ENCODE data around the gene RABGEF1.
"Not testable (repeated sequence)": the region's sequence is repeated elsewhere in the genome, so short reads cannot be mapped to it uniquely, and the experiment has no call there.

The RABGEF1 gene

GRCh38 chr7:66815186-66815875, 74.8 kb downstream of the RABGEF1 start:
- DNase-seq (ENCODE audit: low spot score), result not testable (repeated sequence)

GRCh38 chr7:66815951-66816350, 75.4 kb downstream of the RABGEF1 start:
- DNase-seq (ENCODE audit: low spot score), result no peak

DNA sequence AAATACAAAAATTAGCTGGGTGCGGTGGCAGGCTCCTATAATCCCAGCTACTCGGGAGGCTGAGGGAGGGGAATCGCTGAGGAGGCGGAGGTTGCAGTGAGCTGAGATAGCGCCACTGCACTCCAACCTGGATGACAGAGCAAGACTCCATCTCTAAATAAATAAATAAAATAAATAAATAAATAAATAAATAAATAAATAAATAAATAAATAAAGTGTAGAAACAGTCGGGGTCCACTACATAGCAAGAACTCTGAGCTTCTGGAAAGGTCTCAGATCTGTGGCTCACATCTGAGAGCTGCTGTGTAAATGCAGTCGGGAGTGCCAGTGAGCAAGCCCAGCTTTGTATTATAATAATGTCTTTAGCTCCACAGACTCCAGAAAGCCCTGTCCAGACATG, 76.1 kb downstream of the RABGEF1 start:
- DNase-seq (ENCODE audit: low spot score), result not testable (repeated sequence)

DNA sequence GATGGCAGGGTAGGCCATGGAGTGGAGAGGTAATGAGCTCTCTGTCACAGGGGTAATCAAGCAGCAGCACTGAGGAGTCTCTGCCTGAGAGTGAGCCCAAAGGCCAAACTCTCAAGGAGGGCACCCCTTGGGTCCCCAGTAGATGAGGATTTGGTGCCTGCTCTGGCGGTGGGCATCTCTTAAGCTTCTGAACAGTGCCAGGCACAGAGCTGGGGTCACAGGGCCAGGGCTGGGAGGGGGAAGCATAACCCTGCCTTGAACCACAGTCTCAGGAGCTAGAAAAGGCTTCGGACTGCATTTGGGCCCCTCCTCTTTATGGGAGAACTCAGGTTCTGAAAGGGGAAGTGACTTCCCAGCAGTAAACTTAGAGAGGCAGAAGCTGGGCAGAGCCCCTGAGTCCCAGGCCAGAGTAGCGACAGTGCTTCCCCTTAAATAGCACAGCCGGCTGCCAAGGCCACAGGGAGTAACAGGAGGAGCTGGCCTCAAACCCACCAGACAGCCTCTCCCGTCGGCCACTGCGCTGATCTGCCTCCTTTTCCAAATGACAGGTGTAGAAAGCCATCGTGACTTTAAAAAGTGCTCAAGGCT, 76.8 kb downstream of the RABGEF1 start:
- DNase-seq (ENCODE audit: low spot score), result not testable (repeated sequence)

DNA sequence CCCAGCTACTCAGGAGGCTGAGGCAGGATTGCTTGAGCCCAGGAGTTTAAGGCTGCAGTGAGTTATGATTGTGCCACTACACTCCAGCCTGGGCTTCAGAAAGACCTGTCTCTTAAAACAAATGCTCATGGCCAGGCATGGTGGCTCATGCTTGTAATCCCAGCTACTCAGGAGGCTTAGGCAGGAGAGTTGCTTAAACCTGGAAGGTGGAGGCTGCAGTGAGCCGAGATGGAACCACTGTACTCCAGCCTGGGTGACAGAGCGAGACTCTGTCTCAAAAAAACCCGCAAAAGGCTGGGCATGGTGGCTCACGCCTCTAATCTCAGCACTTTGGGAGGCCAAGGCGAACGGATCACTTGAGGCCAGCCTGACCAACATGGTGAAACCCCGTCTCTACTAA, 77.4 kb downstream of the RABGEF1 start:
- DNase-seq (ENCODE audit: low spot score), result not testable (repeated sequence)

DNA sequence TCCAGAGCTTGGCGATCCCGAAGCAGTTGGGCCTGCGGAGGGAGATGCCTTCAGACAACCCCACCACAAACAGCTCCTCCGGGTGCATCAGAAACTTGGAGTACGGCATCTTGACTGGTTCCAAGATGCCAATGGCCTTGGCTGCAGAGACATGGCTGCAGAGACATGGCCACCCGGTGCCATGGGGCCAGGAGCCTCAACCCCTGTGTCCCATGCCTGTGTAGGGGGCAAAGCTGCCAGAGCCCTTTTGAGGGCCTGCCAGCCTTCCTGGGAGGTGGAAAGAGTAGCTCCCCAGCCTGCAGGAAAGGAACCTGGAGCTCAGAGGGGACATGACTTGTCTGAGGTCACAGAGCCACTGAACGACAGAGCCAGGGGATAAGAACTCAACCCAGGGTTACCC, 83.5 kb downstream of the RABGEF1 start:
- DNase-seq (ENCODE audit: low spot score), result no peak

- not testable (repeated sequence) for DNase-seq (ENCODE audit: low spot score)
These were observed 85.0 kb downstream of the RABGEF1 start for GRCh38 chr7:66825538-66825937.

DNA sequence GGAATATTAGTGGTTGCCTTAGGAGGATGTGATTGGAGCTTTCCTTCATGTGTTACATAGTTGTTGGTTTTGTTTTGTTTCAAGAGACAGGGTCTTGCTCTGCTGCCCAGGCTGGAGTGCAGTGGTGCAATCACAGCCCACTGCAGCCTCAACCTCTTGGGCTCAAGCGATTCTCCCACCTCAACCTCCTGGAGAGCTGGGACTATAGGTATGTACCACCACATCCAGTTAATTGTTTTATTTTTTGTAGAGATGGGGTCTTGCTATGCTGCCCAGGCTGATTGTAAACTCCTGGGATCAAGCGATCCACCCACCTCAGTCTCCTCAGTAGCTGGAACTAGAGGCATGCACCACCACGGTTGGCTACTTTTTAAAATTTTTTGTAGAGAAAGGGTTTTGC, 86.1 kb downstream of the RABGEF1 start:
- DNase-seq (ENCODE audit: low spot score), result no peak

DNA sequence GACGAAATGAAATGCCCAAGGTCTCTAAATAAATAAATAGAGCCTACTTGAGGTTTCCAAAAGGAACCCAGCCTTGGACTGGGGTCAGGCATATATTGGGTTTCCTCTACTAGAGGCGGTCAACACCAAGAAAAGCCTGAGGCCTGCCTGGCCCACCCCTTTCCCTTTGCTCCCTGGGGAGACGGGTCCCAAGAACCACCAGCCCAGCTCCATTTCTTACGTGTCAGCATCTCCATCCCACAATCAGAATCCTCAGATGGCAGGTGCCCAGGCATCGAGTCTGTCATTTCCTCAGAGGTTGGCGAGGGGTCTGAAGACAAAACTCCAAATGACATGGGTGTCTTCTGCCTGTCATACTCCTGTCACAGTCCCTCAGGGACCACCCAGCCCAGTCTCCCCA, 90.4 kb downstream of the RABGEF1 start:
- not testable (repeated sequence) for DNase-seq (ENCODE audit: low spot score)

DNA sequence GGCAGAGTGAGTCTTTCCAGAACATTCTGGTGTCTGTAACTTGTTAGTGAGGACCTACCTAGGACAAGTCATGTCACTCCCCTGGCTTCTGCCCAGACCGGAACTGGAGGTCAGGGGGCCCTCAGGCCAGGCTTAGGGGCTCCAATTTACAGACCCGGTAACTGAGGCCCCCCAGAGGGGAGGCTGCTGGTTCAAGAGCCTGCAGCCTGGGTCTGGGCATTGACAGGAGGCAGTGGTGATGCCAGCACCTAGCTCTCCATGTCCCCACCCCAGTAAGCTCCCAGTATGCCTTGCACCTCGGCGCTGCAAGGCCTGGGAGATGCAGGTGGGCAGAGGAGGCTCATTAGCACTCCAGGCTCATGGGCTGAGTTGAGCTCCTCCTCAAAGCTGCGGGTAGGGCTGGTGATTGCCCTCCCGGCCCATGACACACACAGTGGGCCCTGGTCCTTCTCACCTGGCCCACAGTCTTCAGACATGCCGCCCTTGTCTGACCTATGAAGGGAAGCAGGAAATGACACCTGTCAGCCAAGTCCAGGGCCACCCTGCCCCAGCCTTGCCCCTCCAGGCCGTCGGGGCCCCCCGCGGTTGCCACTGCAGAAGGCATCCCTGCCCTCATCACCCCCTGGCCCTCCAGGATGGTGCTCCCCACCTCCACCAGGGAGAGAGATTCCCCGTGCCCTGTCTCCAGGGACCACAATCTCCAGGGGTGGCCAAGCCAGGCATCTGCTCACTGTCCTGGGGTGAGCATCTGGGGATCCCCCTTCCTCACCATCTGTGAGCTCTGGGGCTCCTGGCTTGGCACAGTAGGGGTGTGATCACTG, 92.2 kb downstream of the RABGEF1 start:
- no peak for DNase-seq (ENCODE audit: low spot score)

DNA sequence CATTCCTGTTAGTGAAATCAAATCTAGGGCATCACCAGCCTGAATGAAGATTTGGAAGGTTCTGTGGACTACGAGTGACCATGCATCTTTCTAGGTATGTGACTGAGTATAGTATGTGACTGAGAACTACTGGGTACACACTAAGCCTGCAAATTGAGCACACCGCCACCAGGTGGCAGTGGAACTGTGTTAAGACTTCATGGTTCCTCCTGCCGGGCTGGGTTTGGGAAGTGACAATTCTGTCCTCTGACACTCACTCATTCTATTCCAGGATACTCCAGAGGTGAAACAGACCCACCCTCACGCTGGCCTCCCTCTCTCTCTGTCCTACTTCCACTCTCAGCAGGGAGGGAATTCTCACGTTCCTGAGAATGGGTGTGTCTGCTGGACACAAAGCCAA, 96.5 kb downstream of the RABGEF1 start:
- no peak for DNase-seq (ENCODE audit: low spot score)

GRCh38 chr7:66837661-66838060, 97.1 kb downstream of the RABGEF1 start:
- no peak for DNase-seq (ENCODE audit: low spot score)

DNA sequence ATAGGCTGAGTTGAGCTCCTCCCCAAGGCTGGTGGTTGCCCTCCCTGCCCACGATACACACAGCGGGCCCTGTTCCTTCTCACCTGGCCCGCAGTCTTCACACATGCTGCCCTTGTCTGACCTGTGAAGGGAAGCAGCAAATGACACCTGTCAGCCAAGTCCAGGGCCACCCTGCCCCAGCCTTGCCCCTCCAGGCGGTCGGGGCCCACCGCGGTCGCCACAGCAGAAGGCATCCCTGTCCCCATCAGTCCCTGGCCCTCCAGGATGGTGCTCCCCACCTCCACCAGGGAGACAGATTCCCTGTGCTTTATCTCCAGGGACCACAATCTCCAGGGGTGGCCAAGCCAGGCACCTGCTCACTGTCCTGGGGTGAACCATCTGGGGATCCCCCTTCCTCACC, 99.3 kb downstream of the RABGEF1 start:
- no peak for DNase-seq (ENCODE audit: low spot score)

- no peak for DNase-seq (ENCODE audit: low spot score)
These were observed 99.8 kb downstream of the RABGEF1 start for GRCh38 chr7:66840316-66840715.

- no peak for DNase-seq (ENCODE audit: low spot score)
These were observed 101.4 kb downstream of the RABGEF1 start for GRCh38 chr7:66841898-66842297.

- not testable (repeated sequence) for DNase-seq (ENCODE audit: low spot score)
These were observed 103.0 kb downstream of the RABGEF1 start for GRCh38 chr7:66843492-66843891.

GRCh38 chr7:66844552-66845378, 104.2 kb downstream of the RABGEF1 start:
- peak; percentile 95 for DNase-seq (ENCODE audit: low spot score)

DNA sequence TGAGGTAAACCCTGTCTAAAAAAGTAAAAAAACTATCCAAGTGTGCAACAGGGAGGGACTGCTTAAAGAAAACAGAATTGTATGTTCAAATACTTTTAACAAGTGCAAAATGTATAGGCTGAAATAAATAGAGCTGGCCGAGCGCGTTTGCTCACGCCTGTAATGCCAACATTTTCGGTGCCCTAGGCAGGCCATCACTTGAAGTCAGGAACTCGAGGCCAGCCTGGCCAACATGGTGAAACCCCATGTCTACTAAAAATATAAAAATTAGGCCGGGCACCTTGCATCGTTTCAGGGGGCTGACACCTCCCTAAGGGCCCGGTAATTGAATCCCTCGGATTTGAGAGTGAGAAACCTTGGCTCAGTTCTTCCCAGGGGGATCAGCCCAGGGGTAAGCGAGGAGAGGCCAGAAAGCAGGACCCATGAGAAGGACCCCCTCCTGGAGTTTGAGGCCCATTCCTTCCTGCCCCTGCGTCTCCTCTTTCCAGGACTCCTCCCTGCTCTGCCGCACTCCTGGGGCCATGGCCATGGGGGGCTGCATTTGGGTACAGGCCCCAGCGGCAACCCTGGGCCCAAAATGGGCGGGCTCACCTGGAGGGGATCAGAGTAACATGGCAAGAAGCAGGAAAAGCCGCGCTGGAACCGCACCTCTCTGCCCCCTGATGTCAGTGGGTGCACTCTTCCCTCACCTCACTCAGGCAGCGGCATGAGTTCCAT, 105.0 kb downstream of the RABGEF1 start:
- no peak for DNase-seq (ENCODE audit: low spot score)

GRCh38 chr7:66846096-66846445, 105.5 kb downstream of the RABGEF1 start:
- DNase-seq (ENCODE audit: low spot score), result not testable (repeated sequence)

GRCh38 chr7:66847523-66847855, 107.0 kb downstream of the RABGEF1 start:
- not testable (repeated sequence) for DNase-seq (ENCODE audit: low spot score)

- no peak for DNase-seq (ENCODE audit: low spot score)
These were observed 107.6 kb downstream of the RABGEF1 start for GRCh38 chr7:66847879-66848790.

Measured in globus pallidus (tissue), 1 donor.